HG03196 (cell line): ENCODE data around the gene ARHGEF28.

Experiments used
- ATAC-seq: cut with Tn5 transposase; IDR thresholded peaks from one replicate; pipeline ENCODE4 v1.9.1; 2021; ENCODE audit not compliant: unreplicated experiment

ARHGEF28 gene

DNA sequence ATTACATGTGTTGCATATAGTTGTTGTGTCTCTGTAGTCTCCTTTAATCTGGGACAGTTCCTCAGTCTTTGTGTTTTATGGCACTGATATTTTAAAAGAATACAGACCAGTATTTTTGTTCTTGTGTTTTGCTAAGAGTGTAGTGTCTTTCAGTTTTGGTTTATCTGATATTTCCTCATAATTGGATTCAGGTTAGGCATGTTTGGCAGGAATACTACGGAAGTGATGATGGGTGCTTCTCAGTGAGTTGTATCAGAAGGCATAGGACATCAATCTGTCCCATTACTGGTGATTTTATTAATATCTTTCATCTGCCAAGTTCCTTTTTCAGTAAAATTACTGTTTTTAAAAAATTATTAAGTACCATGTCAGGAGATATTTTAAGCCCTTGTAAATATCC, 212.9 kb downstream of the ARHGEF28 start:
- ATAC-seq, result no peak

DNA sequence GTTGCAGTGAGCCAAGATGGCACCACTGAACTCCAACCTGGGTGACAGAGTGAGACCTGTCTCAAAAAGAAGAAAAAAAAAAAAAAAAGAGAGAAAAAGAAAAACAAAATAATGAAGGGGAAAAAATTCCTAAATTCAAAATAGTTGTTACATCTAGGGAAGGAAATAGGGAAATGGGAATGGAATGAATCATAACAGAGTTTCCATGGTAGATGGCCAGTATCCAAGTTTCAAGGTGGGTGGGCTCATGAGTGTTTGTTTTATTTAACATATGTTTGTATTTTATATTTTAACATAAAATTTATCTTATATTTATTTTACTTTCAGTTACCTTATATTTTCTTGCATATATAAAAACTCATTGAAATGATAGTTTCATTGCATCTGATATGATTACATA, 215.6 kb downstream of the ARHGEF28 start:
- ATAC-seq, result no peak

DNA sequence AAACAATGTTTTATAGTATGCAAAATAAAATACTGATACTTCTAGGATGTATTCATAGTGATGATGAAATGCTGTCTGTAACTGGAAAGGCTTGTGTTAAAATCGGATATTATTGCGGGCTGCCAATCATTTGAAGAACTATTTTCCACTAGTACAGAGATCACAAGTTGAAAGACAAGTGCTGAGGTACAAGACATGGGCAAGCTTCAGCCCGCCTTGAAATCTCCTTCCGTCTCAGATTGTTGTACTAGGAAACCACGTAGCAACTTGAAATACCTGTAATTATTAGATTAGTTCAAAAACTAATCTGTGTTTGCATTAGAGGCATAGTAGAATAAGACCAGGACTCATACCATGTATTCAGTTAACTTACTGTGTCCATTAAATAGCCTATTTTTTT, 218.2 kb downstream of the ARHGEF28 start:
- ATAC-seq, result no peak

DNA sequence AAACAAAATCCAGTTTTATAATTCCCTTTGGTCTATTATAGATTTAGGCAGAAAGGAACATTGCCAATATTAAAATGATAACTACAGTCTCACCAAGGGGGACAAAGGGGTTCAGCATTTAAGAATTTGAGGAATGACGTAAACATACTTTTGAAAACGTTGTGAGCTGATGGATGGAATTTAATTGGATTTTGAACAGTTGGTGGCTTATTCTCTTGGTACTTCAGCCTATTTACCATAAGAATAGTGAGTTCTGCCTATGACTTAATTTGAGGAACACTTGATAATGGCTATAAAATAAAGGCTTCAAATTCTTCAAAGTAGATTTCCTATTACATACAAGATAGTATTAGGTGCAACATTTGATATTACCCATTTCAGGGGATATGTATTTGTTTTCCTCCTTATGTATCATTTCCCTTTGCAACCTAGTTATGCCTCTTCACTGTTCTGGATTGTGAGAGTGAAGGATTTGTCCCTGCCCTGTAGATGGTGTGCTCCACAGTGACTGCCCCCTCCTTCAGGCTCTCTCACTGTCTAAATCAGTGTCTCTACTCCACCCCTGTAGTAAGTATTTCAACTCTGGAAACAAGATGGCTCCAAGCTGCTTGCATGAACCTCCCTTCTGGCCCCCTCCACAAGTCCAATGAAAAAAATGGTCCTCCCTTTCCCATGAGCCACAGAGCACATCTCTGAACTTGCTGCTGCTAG, 225.6 kb downstream of the ARHGEF28 start:
- ATAC-seq, result no peak

DNA sequence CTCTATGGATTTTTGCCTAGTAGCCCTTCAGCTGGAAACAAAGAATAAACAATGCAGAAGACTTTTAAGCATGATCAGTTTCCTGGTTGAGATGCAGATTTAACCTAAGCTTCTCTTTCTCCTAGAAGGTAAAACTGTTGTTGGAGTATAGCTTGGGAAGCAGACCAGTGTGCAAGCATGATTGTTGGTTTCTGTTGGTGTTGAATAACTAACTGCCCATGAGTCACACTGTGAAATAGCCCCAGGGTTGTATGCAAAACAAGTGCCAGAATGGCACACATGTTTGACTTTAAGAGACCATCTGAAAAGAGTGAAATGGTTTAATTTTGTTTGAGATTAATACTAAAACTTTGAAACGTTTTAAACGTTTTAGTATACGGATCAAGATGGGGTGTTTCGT, 227.1 kb downstream of the ARHGEF28 start:
- no peak for ATAC-seq

DNA sequence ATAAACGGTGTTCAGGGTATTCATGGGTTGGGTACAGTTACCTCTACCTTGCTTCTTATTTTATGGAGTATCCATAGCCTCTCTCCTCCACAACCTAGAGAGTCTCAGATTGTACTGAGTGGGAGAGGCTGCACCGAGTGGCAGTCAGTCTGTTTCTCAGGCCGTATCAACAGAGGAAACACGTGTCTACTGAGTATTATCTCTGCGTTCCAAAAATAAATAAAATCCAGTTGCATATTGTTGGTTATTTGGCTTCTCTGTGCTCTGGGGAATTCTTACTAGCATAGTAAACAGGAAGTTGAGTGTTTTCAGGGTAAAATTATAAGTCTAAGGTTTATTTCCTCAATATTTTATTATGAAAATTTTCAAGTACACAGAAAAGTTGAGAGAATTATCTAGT, 231.0 kb downstream of the ARHGEF28 start:
- ATAC-seq, result no peak

DNA sequence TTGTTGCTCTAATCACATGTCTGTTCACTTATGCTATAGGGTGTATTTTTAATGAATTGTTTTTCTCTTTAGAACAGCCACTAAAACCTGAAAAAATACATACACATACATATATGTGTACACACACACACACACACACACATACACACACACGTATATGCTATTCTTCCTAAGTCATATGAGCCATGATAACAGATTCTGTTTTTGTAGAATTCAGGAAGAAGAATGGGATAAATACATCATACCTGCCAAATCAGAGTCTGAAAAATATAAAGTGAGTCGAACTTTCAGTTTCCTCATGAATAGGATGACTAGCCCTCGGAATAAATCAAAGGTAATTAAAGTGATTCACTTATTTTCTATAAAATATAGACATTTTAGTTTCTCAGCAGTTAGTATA, 231.4 kb downstream of the ARHGEF28 start:
- ATAC-seq, result no peak

DNA sequence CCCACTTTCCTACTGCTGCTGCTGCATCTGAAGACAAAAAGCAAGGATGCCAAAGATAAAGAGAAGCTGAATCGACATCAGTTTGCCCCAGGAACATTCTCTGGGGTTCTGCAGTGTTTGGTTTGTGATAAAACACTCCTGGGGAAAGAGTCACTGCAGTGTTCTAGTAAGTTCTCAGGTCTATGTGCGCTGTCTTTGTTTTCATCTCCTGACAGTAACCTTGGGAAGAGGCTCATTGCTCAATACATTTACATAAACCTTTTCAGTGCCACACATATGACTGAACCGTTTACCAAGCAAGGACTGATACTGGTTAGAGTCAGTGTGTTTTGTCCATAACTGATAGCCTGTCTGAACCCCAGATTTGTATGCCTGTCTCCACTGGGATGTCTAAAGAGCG, 232.1 kb downstream of the ARHGEF28 start:
- no peak for ATAC-seq

DNA sequence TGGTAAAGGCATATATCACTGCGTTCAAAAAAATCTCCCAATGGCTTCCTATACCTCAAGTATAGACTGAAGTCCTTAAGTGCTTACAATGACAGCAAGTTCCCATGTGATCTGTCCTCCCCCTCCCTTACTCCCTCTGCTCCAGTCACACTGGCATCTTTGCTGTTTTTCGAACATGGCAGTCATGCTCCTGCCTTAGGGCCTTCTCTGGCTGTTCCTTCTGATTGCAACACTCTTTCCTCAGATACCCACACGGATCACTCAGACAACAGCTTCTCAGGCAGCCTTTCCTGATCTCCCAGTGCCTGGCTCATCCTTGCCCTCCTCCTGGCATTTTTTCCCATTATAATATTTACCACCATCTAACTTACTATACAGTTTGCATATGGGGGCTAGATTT, 232.8 kb downstream of the ARHGEF28 start:
- no peak for ATAC-seq

DNA sequence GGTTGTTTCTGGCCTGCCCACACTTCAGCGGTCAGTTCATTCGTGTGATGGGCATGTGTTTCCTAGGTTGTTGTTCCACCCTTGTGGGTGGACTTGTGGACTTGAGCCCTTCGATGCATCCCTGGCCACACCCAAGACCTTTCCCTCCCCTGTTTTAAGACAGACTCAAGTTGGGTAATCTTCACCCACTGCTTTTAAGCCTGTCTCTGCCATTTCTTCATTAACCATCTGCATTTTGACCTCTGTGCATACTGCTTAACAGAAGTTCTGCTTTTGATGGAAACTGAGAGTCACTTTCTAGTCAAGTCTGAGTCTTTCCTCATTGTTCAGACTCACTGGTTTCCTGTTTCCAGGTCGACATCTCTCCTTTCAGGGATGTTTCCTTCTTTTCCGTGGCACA, 233.7 kb downstream of the ARHGEF28 start:
- no peak for ATAC-seq

DNA sequence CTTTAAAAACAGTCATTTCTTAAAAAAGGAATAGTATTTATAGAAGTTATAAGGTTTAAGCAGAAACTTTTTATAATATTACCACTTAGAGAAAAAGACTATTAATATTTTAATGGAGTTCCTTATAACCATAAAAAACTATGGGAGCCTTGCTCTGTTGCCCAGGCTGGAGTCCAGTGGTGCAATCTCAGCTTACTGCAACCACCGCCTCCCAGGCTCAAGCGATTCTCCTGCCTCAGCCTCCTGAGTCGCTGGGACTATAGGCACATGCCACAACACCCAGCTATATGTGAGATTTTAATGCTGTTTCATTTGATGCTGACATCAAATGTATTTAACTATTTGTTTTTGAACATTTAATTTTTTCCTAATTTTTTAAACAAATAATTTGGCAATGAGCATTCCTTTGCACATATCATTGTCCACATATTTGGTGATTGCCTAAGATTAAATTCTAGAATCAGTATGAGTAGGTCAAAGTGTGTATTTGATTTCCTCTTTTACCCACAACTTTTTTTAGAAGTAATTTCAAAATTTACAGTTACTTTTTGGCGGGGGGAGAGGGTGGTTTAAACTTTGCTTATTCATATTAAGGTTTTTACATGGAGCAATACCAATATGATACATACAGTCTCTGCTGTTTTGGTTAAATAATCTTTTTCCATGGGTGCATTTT, 235.5 kb downstream of the ARHGEF28 start:
- no peak for ATAC-seq

DNA sequence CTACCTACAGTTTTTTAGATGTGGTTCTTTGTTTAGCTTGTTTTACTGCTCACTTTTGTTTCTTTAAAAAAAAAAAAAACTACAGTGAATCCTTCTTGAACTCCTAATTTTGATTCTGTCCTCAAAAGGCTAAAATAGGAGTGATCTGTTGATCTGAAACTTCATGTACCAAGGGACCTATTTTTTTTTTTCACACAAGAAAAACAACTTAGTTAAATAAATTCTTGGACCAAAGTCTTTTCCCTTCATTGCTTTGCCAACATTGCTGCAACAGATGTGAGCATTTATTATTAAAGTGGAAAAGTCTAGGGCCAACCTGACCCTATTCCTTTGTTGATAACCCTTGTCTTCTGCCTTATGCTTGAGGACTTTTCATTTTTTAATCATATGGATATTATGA, 236.8 kb downstream of the ARHGEF28 start:
- ATAC-seq, result no peak

DNA sequence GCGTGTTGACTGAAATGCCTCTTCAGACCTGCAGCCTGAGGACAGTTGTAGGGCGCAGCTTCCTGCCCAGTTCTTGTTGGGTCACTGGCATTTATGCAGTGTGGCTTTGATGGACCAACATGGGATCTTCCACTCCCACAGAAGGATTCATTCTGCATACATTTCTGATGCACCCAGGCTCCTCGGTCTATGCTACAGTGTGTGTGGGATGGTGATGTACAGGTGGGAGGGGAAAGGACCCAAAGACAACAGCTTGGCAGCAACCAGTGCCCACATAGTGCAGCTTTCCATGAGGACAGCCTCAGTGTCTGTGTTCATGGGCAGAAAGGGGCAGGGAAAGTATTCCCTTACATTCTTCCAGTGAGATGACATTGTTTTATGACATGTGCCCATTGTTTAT, 237.9 kb downstream of the ARHGEF28 start:
- no peak for ATAC-seq

DNA sequence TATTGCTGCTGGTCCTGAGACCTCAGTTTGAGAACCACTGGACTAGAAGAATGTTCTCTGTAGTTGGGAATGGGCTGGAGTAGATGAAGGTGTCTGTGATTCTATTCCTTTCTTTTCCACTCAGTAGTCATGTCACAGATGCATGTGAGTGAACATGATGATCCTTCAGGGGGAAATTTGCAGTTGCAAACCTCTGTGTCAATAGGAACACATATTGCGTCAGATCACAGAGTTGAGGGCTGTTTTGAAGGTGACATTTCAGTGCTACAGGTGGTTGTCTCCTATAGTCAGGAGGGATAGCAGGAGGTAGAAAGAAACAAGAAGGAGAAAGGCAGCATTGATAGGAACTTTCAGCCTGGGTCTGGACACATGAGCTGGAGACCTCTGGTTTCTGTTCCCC, 239.3 kb downstream of the ARHGEF28 start:
- no peak for ATAC-seq

DNA sequence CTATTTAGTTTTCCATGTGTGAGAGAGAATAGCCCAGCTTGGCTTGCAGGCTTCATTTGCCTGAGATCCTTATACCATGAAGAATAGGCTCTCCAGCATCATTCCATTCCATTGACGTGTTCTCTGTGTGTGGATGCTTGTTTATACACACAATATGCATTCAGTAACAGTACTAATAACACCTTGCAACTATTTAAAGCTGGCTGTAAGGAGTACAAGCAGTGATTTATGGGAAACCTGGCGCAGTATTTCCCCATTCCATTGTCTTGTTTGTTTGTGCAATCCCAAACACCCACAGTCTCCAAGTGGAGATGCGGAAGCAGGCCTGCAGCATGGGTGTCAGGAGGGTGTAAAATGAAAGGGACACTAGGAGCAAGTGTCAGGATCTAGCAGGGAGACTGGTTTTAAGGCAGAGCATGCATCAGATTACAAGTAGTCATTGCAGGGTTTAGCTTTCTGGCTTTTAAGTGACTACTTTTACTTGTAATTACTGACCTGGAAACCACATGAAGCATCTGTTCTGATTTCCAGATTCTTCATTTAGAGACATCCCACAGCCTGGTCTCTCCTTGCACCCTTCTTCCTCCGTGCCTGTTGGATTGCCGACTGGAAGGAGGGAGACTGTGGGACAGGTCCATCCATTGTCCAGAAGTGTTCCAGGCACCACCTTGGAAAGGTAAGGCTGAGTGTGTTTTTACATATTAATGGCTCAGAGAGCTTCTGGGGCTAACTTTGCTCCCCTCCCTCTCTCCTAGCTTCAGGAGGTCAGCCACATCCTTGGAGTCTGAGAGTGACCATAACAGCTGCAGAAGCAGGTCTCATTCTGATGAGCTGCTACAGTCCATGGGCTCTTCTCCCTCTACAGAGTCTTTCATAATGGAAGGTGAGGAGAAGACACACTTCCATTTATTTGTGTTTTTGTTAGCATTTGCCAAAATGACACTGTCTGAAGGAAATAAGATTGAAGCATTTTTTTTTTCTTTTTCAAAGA, 241.6 kb downstream of the ARHGEF28 start:
- ATAC-seq, result no peak

DNA sequence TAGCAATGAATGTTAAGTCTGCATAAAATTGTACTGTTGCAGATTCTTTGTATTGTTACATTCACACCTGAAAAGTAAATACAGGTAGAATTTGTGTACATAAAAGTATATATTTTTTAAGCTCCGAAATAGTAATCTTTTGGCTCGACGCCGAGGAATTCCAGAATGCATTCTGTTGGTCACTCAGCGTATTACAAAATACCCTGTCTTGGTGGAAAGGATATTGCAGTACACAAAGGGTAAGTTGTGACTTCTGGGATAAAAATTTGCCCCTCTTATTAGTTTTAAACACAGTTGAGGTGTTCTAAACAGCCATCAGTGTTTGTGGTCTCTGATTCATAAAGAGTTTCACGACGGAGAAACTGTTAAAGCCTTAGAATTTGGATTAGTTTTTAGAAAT, 257.6 kb downstream of the ARHGEF28 start:
- no peak for ATAC-seq

DNA sequence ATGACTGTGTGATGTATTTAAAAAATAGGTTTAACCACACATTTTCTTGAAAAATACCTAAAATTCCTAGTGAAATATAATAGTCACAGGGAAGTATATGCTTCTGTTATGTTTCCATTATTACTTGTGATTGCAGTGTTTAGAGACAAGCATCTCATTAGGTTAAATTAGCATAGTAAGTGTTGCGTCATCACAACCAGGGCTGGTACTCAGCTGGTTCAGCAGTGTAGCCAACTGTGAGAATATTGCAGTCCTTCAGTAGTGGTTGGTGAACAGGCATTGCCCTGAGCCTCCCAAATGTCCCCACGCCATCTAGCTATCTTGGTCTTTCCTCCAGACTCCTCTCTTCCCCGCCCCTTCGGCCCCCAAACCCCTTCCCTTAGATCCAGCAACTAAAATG, 261.7 kb downstream of the ARHGEF28 start:
- no peak for ATAC-seq

DNA sequence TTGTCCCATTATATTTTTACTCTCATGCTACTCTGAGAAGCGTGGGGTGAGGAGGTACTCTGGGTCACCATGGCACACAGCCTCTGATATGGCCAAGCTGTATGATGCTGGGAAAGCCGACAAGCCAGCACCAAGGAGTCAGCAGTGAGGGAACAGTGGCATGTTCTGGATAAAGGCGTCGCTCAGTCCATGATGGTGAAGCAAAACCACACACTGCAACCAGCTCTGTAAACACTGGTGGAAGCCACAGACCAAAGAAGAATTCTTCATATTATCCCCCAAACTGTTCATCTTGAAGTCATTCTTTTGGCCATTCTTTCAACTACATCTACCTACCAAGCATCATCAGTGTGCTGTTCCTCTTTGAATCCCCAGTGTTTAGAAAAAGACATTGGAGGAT, 264.6 kb downstream of the ARHGEF28 start:
- no peak for ATAC-seq

DNA sequence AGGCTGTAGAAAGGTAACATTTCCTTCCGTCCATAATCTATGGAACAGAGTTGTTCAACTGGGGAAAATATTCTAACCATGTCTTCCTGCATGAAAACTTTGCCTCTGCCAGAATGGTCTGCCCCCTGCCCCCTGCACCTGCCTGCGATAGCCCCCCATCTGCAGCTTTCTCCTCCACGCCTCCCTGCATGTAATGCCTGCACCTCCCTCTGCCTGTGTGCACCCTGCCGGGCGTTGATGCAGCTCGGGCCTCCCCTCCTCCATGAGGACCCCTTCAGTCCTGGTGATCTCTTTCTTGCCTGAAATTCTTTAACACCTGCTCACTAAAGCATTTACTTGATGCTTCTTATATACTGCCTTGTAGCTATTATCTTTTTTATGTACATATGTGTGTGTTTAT, 266.2 kb downstream of the ARHGEF28 start:
- no peak for ATAC-seq

DNA sequence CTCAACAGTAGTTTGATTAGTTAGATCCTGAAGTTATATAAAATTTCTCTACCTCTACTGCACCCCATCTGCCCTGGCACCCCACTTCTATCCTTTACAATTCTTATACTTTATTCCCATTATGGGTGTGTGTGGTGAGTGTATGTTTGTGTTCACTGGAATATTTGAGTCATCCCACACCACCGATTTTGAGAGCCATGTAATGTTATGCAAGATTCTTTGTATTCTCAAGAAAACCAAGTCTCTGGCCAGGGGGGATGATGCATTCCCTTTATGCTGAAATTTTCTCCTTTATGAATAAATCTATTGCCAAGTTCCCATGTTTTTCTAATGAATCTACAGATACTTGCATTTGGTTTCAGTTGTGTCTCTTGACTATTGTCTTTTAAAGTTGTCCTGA, 266.8 kb downstream of the ARHGEF28 start:
- ATAC-seq, result no peak

DNA sequence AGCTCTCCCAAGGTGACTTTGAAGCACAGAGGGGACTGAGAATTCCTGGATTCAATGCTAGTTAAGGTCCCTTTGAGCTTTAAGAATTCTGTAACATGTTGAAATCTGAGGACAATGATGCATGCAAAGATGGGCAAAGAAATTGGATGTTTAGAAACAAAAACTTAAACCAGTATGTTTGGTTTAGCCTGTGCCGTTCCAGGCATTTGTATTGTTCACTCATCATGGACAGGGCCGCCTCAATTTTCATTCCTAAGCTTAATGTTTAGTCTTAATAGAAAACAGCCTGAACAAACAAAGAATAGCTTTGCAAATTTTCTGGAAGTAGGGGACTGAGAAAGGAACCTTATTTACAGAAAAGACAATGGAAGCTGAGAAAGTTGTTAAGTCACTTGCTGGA, 267.8 kb downstream of the ARHGEF28 start:
- no peak for ATAC-seq

DNA sequence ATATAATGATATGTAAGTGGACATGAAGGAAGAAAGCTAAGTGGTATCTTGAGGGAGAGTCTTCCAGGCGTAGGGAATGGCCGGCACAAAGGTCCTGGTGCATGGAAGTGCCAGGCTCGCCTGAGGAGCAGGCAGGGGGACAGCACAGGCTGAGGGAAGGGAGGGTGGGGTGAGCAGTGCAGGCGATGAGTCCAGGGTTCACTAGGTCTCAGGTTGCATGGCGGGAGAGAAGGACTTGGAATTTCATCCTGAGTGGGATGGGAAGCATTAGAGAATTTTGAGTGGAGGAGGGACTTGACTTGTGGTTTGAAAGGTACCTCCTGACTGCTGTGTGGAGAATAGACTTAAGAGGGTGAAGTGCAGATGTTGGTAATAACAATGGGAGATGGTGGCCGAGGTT, 268.9 kb downstream of the ARHGEF28 start:
- no peak for ATAC-seq
